Osteoblast (primary cell): ENCODE data around the gene ADARB2. TPM values are rescaled to one million over a fixed set of nuclear protein-coding genes. Genes with fewer than 3 reads are reported as not detected.

Experiments
- DNase-seq: peaks from one replicate; pipeline ENCODE4 v3.0.0; 2011; ENCODE audit warnings: low spot score, mixed read lengths; ENCODE audit not compliant: insufficient read length; ENCODE audit errors: missing footprints
- H2AFZ ChIP-seq: 2 replicates; pipeline ENCODE4 v1.6.0; 2011; ENCODE audit warnings: mild to moderate bottlenecking, low read length
- H3K27ac ChIP-seq: 2 replicates; pipeline ENCODE4 v1.5.1; 2011; ENCODE audit warnings: mild to moderate bottlenecking, low read depth, low read length, moderate library complexity
- H3K27me3 ChIP-seq: 2 replicates; pipeline ENCODE4 v1.6.0; 2012; ENCODE audit warnings: mild to moderate bottlenecking, control low read depth, inconsistent platforms, low read length, moderate library complexity; ENCODE audit not compliant: insufficient read depth
- H3K36me3 ChIP-seq: 2 replicates; pipeline ENCODE4 v1.5.1; 2011; ENCODE audit warnings: mild to moderate bottlenecking, low read length, control low read depth, moderate library complexity; ENCODE audit not compliant: insufficient read depth
- H3K4me1 ChIP-seq: 2 replicates; pipeline ENCODE4 v1.5.1; 2011; ENCODE audit warnings: mild to moderate bottlenecking, low read length, control low read depth, moderate library complexity; ENCODE audit not compliant: insufficient read depth
- H3K4me2 ChIP-seq: 2 replicates; pipeline ENCODE4 v1.6.0; 2011; ENCODE audit warnings: mild to moderate bottlenecking, low read length; ENCODE audit not compliant: insufficient read depth
- H3K4me3 ChIP-seq: fragments of 200-600 bp; sonication (generic); 3 replicates; pipeline ENCODE4 v1.5.1; 2012; ENCODE audit warnings: mild to moderate bottlenecking, low read length, inconsistent platforms; ENCODE audit not compliant: insufficient read depth
- H3K79me2 ChIP-seq: 2 replicates; pipeline ENCODE4 v1.6.0; 2012; ENCODE audit warnings: mild to moderate bottlenecking, low read length, control low read depth, inconsistent platforms; ENCODE audit not compliant: insufficient read depth
- H3K9me3 ChIP-seq: 2 replicates; pipeline ENCODE4 v1.5.1; 2011; ENCODE audit warnings: low read depth, low read length, control low read depth
- H4K20me1 ChIP-seq: 2 replicates; pipeline ENCODE4 v1.6.0; 2012; ENCODE audit warnings: mild to moderate bottlenecking, low read length, control low read depth; ENCODE audit not compliant: insufficient read depth
- CTCF ChIP-seq: IDR thresholded peaks from 2 replicates; pipeline ENCODE4 v1.5.1; 2011; ENCODE audit warnings: mild to moderate bottlenecking, low read depth, low read length, moderate library complexity; ENCODE audit errors: extremely low read depth
- total RNA-seq: library from RNA; depleted of rRNA; stranded (reverse); fragments of >200 nt; gene quantifications from 2 replicates; pipeline ENCODE4 v1.2.3, GENCODE V29; 2012

The ADARB2 gene
- total RNA-seq, 1 donor, result not detected

DNA sequence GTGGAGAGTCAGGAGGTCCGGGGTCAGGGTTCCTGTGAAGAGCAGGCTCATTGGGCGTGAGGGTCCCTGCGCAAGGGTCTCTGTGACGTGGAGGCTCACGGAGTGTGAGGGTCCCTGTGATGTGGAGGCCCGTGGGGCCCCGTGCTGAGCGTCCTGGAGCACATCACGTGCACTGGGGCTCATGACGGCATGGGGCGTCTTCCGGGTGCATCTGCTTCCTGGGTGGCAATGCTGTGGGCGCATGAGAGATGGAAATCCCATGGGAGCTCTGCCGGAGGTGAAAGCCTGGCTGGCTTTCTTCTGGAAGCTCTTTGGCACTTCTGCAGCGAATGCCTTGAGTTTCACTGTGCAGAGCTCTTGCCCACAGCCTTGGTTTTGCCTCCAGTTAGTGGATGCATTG, 609.7 kb downstream of the ADARB2 start:
- H3K27me3 ChIP-seq, result no peaks in the 10 kb centered on the region
- H3K4me1 ChIP-seq, result no peaks in the 10 kb centered on the region
- no peak overlapping the region for H3K27ac ChIP-seq
- peaks cover 8% of the 10 kb centered on the region for H3K79me2 ChIP-seq
- no peak for DNase-seq
- H3K4me2 ChIP-seq, result no peak overlapping the region
- H4K20me1 ChIP-seq, result peaks cover 20% of the 10 kb centered on the region
- no peaks in the 10 kb centered on the region for H3K9me3 ChIP-seq
- no peak overlapping the region for H3K4me3 ChIP-seq
- no peak for TF ChIP-seq CTCF
- peaks cover 48% of the 10 kb centered on the region for H3K36me3 ChIP-seq
- H2AFZ ChIP-seq, result no peak overlapping the region
